ENCODE measurements around the gene HOXB5. TPM values are rescaled to one million over a fixed set of nuclear protein-coding genes. Genes with fewer than 3 reads are reported as not detected.
A peak's percentile ranks its signal among the peaks of the same experiment; 100 is the strongest.

Gene HOXB5
- total RNA-seq, 5 donors from 2014 or later (not counting 1 experiment from before 2014, with no cell fraction given): not detected

DNA sequence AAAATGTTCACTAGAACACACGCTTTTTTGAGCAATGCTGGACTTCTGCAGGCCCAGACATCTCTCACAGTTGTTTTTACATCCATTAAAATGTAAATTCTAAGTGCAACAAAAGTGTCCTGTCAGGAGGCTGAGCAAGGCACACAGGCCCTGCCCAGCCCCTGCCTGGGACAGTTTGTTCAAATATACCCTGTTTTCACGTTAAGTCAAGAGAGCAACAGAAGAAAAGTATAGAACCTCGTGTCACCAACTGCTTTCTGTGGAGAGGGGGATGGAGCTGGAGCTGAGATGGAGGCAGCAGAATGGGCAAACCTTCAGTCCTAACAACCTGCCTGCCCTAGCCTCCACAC is 44.3 kb downstream of the HOXB5 start:
- Mint-ChIP-seq H3K27me3 (peaks cover 1 to 5% of the 10 kb centered on the region in 2 donors), H3K27ac (peak overlapping the region in 1 of 2 donors; percentile 61), H3K4me3 (no peak overlapping the region), H3K4me1 (peaks cover 30 to 39% (median 34%) of the 10 kb centered on the region in 3 donors), H3K9me3 (no peaks in the 10 kb centered on the region), H3K36me3 (peaks cover 2% of the 10 kb centered on the region)
- peaks cover 0 to 19% of the 10 kb centered on the region in 2 experiments for H3K27me3 ChIP-seq (replicated peaks in 1 of 2; ENCODE audit: control insufficient read depth in 2 of 2, extremely low read depth in 1 of 2, insufficient read depth in 2 of 2, low read length in 1 of 2)
- WGBS (ENCODE audit: insufficient coverage): no CpG with 5 or more reads among the region's 3 CpGs
- CTCF ChIA-PET: interaction anchor here in 1 of 2 donors (0.5 kb wide), 1 partner anchor 36 kb away, joined by 3 read pairs; no protein-coding TSS in a partner anchor
- H3K4me3 ChIP-seq (ENCODE audit: control insufficient read depth in 1 of 2, extremely low read depth in 1 of 2, low read length in 1 of 2): no peak overlapping the region
- peaks cover 25 to 44% of the 10 kb centered on the region in 2 experiments for H3K4me1 ChIP-seq (ENCODE audit: control insufficient read depth in 1 of 2, extremely low read depth in 1 of 2, insufficient read depth in 2 of 2, low read length in 2 of 2)
- peaks cover 0 to 11% of the 10 kb centered on the region in 2 donors for H3K36me3 ChIP-seq (ENCODE audit: control insufficient read depth in 2 of 2, extremely low read depth in 1 of 2, insufficient read depth in 1 of 2, low read length in 1 of 2)
- POLR2A ChIA-PET: interaction anchor here in 1 of 2 donors (0.5 kb wide), 1 partner anchor 168 kb away, joined by 3 read pairs; no protein-coding TSS in a partner anchor
- no peaks in the 10 kb centered on the region for H3K9me3 ChIP-seq
- DNase-seq: no peak
- ATAC-seq (replicated peaks in 1 of 4): no peak
- H3K27ac ChIP-seq (ENCODE audit: low read length): no peak overlapping the region

- Mint-ChIP-seq H3K4me3 (peak overlapping the region; percentile 34 to 91 (median 56)), H3K27me3 (peaks cover 3 to 5% of the 10 kb centered on the region in 2 donors), H3K4me1 (peaks cover 34 to 42% (median 36%) of the 10 kb centered on the region in 3 donors), H3K36me3 (peaks cover 2% of the 10 kb centered on the region), H3K27ac (peak overlapping the region; percentile 59 to 96), H3K9me3 (no peaks in the 10 kb centered on the region)
- CTCF ChIA-PET: interaction anchor here (0.5 to 1.4 kb wide), 6 partner anchors 13 to 197 kb away, joined by 3 to 8 read pairs (median 4); no protein-coding TSS in a partner anchor
- POLR2A ChIA-PET: interaction anchor here in 1 of 2 donors (0.5 kb wide), 1 partner anchor 169 kb away, joined by 3 read pairs; no protein-coding TSS in a partner anchor
- peaks cover 0 to 24% of the 10 kb centered on the region in 2 experiments for H3K27me3 ChIP-seq (replicated peaks in 1 of 2; ENCODE audit: control insufficient read depth in 2 of 2, extremely low read depth in 1 of 2, insufficient read depth in 2 of 2, low read length in 1 of 2)
- WGBS (ENCODE audit: insufficient coverage): no CpG with 5 or more reads among the region's 6 CpGs
- peaks cover 0 to 11% of the 10 kb centered on the region in 2 donors for H3K36me3 ChIP-seq (ENCODE audit: control insufficient read depth in 2 of 2, extremely low read depth in 1 of 2, insufficient read depth in 1 of 2, low read length in 1 of 2)
- no peak overlapping the region for H3K4me3 ChIP-seq (ENCODE audit: control insufficient read depth in 1 of 2, extremely low read depth in 1 of 2, low read length in 1 of 2)
- no peak for ATAC-seq (replicated peaks in 1 of 4)
- DNase-seq: no peak
- no peaks in the 10 kb centered on the region for H3K9me3 ChIP-seq
- H3K4me1 ChIP-seq (ENCODE audit: control insufficient read depth in 1 of 2, extremely low read depth in 1 of 2, insufficient read depth in 2 of 2, low read length in 2 of 2): peaks cover 25 to 44% of the 10 kb centered on the region in 2 experiments
- peak overlapping the region; percentile 74 for H3K27ac ChIP-seq (ENCODE audit: low read length)
These were observed 44.9 kb downstream of the HOXB5 start for GRCh38 chr17:48548523-48549280.

DNA sequence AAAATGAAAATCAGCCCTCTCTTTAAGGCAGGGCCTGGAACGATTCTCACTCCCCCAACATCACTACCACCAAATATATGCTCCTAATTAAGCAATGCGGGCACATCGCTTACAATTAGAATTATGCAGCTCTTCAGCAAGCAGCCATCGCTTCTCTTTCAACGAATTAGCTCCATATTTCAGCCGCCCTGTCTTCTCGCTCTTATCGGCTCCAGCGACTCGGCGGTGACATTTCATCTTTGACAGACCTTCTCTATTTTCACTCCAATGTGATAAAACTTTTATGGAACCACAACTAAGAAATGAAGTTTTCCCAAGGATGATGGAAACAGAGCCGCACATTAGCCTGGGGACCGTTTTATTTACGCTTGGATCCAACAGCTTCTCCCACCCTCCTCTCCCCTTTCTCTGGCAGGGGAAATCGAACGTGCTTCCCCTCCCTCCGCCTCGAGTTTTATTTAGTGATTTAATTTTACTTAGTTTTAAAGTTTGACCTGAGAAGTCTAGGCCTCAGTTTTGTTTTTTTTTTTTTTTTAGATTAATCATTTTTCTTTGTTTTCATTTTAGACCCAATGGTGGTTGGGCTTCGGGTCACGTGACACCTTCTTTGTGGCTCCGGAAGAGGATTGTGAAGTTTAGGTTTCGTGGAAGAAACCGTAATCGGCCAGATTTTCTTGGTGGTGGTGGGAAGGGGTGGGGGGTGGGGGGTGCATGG is 45.6 kb downstream of the HOXB5 start:
- Histone ChIP-seq H3K4me1 (ENCODE audit: control insufficient read depth in 1 of 2, extremely low read depth in 1 of 2, insufficient read depth in 2 of 2, low read length in 2 of 2) (peaks cover 25 to 44% of the 10 kb centered on the region in 2 experiments), H3K4me3 (ENCODE audit: control insufficient read depth in 1 of 2, extremely low read depth in 1 of 2, low read length in 1 of 2) (peak overlapping the region in 1 of 2 donors; percentile 32), H3K27ac (ENCODE audit: low read length) (peak overlapping the region; percentile 74), H3K9me3 (no peaks in the 10 kb centered on the region), H3K27me3 (replicated peaks in 1 of 2; ENCODE audit: control insufficient read depth in 2 of 2, extremely low read depth in 1 of 2, insufficient read depth in 2 of 2, low read length in 1 of 2) (peaks cover 0 to 30% of the 10 kb centered on the region in 2 experiments), H3K36me3 (ENCODE audit: control insufficient read depth in 2 of 2, extremely low read depth in 1 of 2, insufficient read depth in 1 of 2, low read length in 1 of 2) (peaks cover 0 to 11% of the 10 kb centered on the region in 2 donors)
- ChIA-PET POLR2A (interaction anchor here (0.6 to 0.7 kb wide), 2 partner anchors 40 to 291 kb away, joined by 3 to 6 read pairs; no protein-coding TSS in a partner anchor), CTCF (interaction anchor here in 1 of 2 donors (0.6 to 1.4 kb wide), 5 partner anchors 13 to 73 kb away, joined by 3 to 8 read pairs (median 4); no protein-coding TSS in a partner anchor)
- H3K4me1 Mint-ChIP-seq: peaks cover 34 to 44% (median 41%) of the 10 kb centered on the region in 3 donors
- DNase-seq: peak in 27 of 35 experiments; percentile 22 to 76 (median 36)
- H3K36me3 Mint-ChIP-seq: peaks cover 2% of the 10 kb centered on the region
- H3K4me3 Mint-ChIP-seq: peak overlapping the region; percentile 56 to 91 (median 66)
- WGBS (ENCODE audit: insufficient coverage): 63% methylated on average over 11 of the region's 24 CpGs
- H3K9me3 Mint-ChIP-seq: no peaks in the 10 kb centered on the region
- H3K27ac Mint-ChIP-seq: peak overlapping the region; percentile 59 to 96
- ATAC-seq (replicated peaks in 1 of 4): no peak
- H3K27me3 Mint-ChIP-seq: peaks cover 5 to 6% of the 10 kb centered on the region in 2 donors

- Histone ChIP-seq H3K27ac (ENCODE audit: low read length) (peak overlapping the region; percentile 49), H3K4me1 (ENCODE audit: control insufficient read depth in 1 of 2, extremely low read depth in 1 of 2, insufficient read depth in 2 of 2, low read length in 2 of 2) (peaks cover 25 to 47% of the 10 kb centered on the region in 2 experiments), H3K27me3 (replicated peaks in 1 of 2; ENCODE audit: control insufficient read depth in 2 of 2, extremely low read depth in 1 of 2, insufficient read depth in 2 of 2, low read length in 1 of 2) (peaks cover 0 to 36% of the 10 kb centered on the region in 2 experiments), H3K9me3 (no peaks in the 10 kb centered on the region), H3K4me3 (ENCODE audit: control insufficient read depth in 1 of 2, extremely low read depth in 1 of 2, low read length in 1 of 2) (no peak overlapping the region), H3K36me3 (ENCODE audit: control insufficient read depth in 2 of 2, extremely low read depth in 1 of 2, insufficient read depth in 1 of 2, low read length in 1 of 2) (peaks cover 0 to 11% of the 10 kb centered on the region in 2 donors)
- H3K4me1 Mint-ChIP-seq: peaks cover 39 to 49% (median 49%) of the 10 kb centered on the region in 3 donors
- no peaks in the 10 kb centered on the region for H3K9me3 Mint-ChIP-seq
- WGBS (ENCODE audit: insufficient coverage): 41% methylated on average over 3 of the region's 10 CpGs
- peak overlapping the region; percentile 59 to 96 for H3K27ac Mint-ChIP-seq
- ATAC-seq (replicated peaks in 1 of 4): no peak
- peak overlapping the region; percentile 56 to 91 (median 66) for H3K4me3 Mint-ChIP-seq
- H3K36me3 Mint-ChIP-seq: peaks cover 3% of the 10 kb centered on the region
- DNase-seq: peak in 1 of 35 experiments; percentile 28
- ChIA-PET CTCF (interaction anchor here (0.6 to 1.4 kb wide), 7 partner anchors 21 to 1226 kb away, joined by 3 to 8 read pairs (median 3); partner anchors contain the start of gene HOXB5 (in 1 of the 2)), POLR2A (interaction anchor here (0.6 to 0.7 kb wide), 2 partner anchors 39 to 290 kb away, joined by 3 to 6 read pairs; no protein-coding TSS in a partner anchor)
- peaks cover 7 to 12% of the 10 kb centered on the region in 2 donors for H3K27me3 Mint-ChIP-seq
These were observed 46.4 kb downstream of the HOXB5 start for GRCh38 chr17:48546924-48547807.

- no peak for ATAC-seq (replicated peaks in 1 of 4)
- Mint-ChIP-seq H3K4me3 (peak overlapping the region; percentile 37 to 91 (median 90)), H3K4me1 (peaks cover 44 to 55% (median 52%) of the 10 kb centered on the region in 3 donors), H3K27me3 (peaks cover 10 to 15% of the 10 kb centered on the region in 2 donors), H3K36me3 (peaks cover 3% of the 10 kb centered on the region), H3K9me3 (no peaks in the 10 kb centered on the region), H3K27ac (peak overlapping the region; percentile 59 to 96)
- H3K27me3 ChIP-seq (replicated peaks in 1 of 2; ENCODE audit: control insufficient read depth in 2 of 2, extremely low read depth in 1 of 2, insufficient read depth in 2 of 2, low read length in 1 of 2): peaks cover 0 to 44% of the 10 kb centered on the region in 2 experiments
- 60% methylated on average over 3 of the region's 10 CpGs for WGBS (ENCODE audit: insufficient coverage)
- H3K4me1 ChIP-seq (ENCODE audit: control insufficient read depth in 1 of 2, extremely low read depth in 1 of 2, insufficient read depth in 2 of 2, low read length in 2 of 2): peaks cover 25 to 54% of the 10 kb centered on the region in 2 experiments
- no peak for DNase-seq
- no peaks in the 10 kb centered on the region for H3K9me3 ChIP-seq
- no peak overlapping the region for H3K4me3 ChIP-seq (ENCODE audit: control insufficient read depth in 1 of 2, extremely low read depth in 1 of 2, low read length in 1 of 2)
- H3K27ac ChIP-seq (ENCODE audit: low read length): peak overlapping the region; percentile 49
- ChIA-PET POLR2A (interaction anchor here in 1 of 2 donors (0.6 kb wide), 1 partner anchor 16 kb away, joined by 6 read pairs; no protein-coding TSS in a partner anchor), CTCF (interaction anchor here in 1 of 2 donors (0.6 to 0.8 kb wide), 2 partner anchors 47 to 1227 kb away, joined by 3 to 4 read pairs; partner anchors contain the start of gene HOXB5)
- H3K36me3 ChIP-seq (ENCODE audit: control insufficient read depth in 2 of 2, extremely low read depth in 1 of 2, insufficient read depth in 1 of 2, low read length in 1 of 2): peaks cover 0 to 11% of the 10 kb centered on the region in 2 donors
These were observed 47.2 kb downstream of the HOXB5 start for GRCh38 chr17:48546137-48546923.

Measured in T-cell (primary cell).